Endothelial cell of umbilical vein (primary cell): Measurements from ENCODE around the gene CCDC47.

Experiments
- EZH2 ChIP-seq: IDR thresholded peaks from 2 replicates; pipeline ENCODE4 v1.6.1; 2012; ENCODE audit warnings: borderline replicate concordance, low read depth, mild to moderate bottlenecking, moderate library complexity, low read length, inconsistent platforms; ENCODE audit not compliant: severe bottlenecking
- GATA2 ChIP-seq: IDR thresholded peaks from 2 replicates; pipeline ENCODE4 v1.7.0; 2011; ENCODE audit warnings: low read depth, mild to moderate bottlenecking, moderate library complexity, mixed read lengths, low read length; ENCODE audit not compliant: insufficient read length, insufficient read depth
- POLR2A ChIP-seq: IDR thresholded peaks from 2 replicates; pipeline ENCODE4 v1.6.1; 2012; ENCODE audit warnings: low read depth, mild to moderate bottlenecking, control low read depth, low read length
- TF ChIP-seq, protein P1 (sequence below), 2 donors: IDR thresholded peaks; 1 replicate in 1 of 2; 2 replicates in 1 of 2; pipeline ENCODE4 v1.5.1; 2011; ENCODE audit warnings: low read length in 2 of 2, mild to moderate bottlenecking in 2 of 2, moderate library complexity in 2 of 2, control low read depth in 1 of 2, inconsistent platforms in 1 of 2, low read depth in 1 of 2; ENCODE audit not compliant: insufficient read depth in 1 of 2; ENCODE audit errors: extremely low read depth in 1 of 2
- TF ChIP-seq, protein P2 (sequence below): IDR thresholded peaks from 2 replicates; pipeline ENCODE4 v1.6.1; 2011; ENCODE audit not compliant: insufficient read depth, insufficient read length

- TF ChIP-seq, protein P1, sequence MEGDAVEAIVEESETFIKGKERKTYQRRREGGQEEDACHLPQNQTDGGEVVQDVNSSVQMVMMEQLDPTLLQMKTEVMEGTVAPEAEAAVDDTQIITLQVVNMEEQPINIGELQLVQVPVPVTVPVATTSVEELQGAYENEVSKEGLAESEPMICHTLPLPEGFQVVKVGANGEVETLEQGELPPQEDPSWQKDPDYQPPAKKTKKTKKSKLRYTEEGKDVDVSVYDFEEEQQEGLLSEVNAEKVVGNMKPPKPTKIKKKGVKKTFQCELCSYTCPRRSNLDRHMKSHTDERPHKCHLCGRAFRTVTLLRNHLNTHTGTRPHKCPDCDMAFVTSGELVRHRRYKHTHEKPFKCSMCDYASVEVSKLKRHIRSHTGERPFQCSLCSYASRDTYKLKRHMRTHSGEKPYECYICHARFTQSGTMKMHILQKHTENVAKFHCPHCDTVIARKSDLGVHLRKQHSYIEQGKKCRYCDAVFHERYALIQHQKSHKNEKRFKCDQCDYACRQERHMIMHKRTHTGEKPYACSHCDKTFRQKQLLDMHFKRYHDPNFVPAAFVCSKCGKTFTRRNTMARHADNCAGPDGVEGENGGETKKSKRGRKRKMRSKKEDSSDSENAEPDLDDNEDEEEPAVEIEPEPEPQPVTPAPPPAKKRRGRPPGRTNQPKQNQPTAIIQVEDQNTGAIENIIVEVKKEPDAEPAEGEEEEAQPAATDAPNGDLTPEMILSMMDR (IDR thresholded peaks at IDR 0.05; ENCODE audit: extremely low read depth in 1 of 2, insufficient read depth in 1 of 2, low read depth in 1 of 2, low read length in 2 of 2), result no peak
- no peak for TF ChIP-seq POLR2A
- no peak for TF ChIP-seq EZH2
- TF ChIP-seq, protein P2, sequence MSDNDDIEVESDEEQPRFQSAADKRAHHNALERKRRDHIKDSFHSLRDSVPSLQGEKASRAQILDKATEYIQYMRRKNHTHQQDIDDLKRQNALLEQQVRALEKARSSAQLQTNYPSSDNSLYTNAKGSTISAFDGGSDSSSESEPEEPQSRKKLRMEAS, result no peak
- no peak for TF ChIP-seq GATA2
These were observed 47.7 kb upstream of the CCDC47 start for GRCh38 chr17:63820963-63821561.
